ENCODE measurements around the gene YKT6. TPM values are rescaled to one million over a fixed set of nuclear protein-coding genes. Genes with fewer than 3 reads are reported as not detected.

Gene YKT6
- total and polyA plus RNA-seq, 2 donors (not counting 1 experiment from before 2014, with no cell fraction given), result 36.5 to 62.3 TPM

DNA sequence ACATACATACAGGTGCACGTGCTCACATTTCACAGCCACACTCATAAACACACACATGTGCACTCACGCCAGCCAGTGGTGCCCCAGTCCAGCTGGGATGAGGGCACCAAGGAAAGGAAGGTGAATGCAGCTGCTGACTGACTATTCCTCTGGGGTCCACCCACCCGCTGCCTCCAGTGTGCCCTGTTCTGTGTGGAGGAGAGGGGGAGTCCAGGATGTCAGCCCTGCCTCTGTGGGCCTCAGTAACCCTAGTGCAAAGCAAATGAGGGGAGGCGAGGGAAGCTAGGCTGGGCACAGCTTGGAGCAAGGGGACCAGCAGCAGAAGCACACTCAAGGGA is 57.6 kb downstream of the YKT6 start:
- CTCF ChIA-PET, result interaction anchor here (2.2 kb wide), 1 partner anchor 16 kb away, joined by 11 read pairs; no protein-coding TSS in a partner anchor
- peak overlapping the region; percentile 74 for H3K4me2 ChIP-seq (replicated peaks; ENCODE audit: low read depth, low read length, poor library complexity, severe bottlenecking)
- Mint-ChIP-seq H3K9me3 (ENCODE audit: insufficient read depth) (no peaks in the 10 kb centered on the region), H3K4me1 (peaks cover 29% of the 10 kb centered on the region), H3K4me3 (peak overlapping the region; percentile 77), H3K27ac (peak overlapping the region; percentile 46), H3K27me3 (no peaks in the 10 kb centered on the region)
- H3K9ac ChIP-seq (ENCODE audit: low read length), result peak overlapping the region; percentile 51
- POLR2A ChIA-PET, result no interaction called here
- intact Hi-C loops (cut with micrococcal nuclease), result loop anchor here (5.0 kb wide), 1 partner anchor 79 kb away; no protein-coding TSS in a partner anchor
- no peak for ATAC-seq (ENCODE audit: low read depth)
- DNase-seq, result no peak
- H3K36me3 ChIP-seq (replicated peaks in 1 of 2; ENCODE audit: control extremely low read depth in 1 of 2, control insufficient read depth in 1 of 2, extremely low read depth in 1 of 2, insufficient read depth in 2 of 2, low read length in 1 of 2), result no peaks in the 10 kb centered on the region
- H3K9me3 ChIP-seq (ENCODE audit: control extremely low read depth in 1 of 3, control insufficient read depth in 2 of 3, insufficient read depth in 1 of 3, low read length in 2 of 3), result peaks cover 0 to 5% (median 0%) of the 10 kb centered on the region in 3 donors
- no peak overlapping the region for H3K27ac ChIP-seq (ENCODE audit: low read length in 2 of 2)
- no peaks in the 10 kb centered on the region for H4K20me1 ChIP-seq (ENCODE audit: control insufficient read depth, insufficient read depth, low read length, poor library complexity, severe bottlenecking)
- peak overlapping the region; percentile 89 for H2AFZ ChIP-seq (ENCODE audit: insufficient read depth, low read depth, low read length, poor library complexity, severe bottlenecking)
- no peaks in the 10 kb centered on the region for H3K27me3 ChIP-seq (replicated peaks in 1 of 4; ENCODE audit: control extremely low read depth in 1 of 4, control insufficient read depth in 3 of 4, insufficient read depth in 4 of 4, low read length in 3 of 4)
- peaks cover 24 to 34% of the 10 kb centered on the region in 2 donors for H3K4me1 ChIP-seq (ENCODE audit: control insufficient read depth in 2 of 2, insufficient read depth in 2 of 2, low read length in 2 of 2)
- TF ChIP-seq, protein P1, sequence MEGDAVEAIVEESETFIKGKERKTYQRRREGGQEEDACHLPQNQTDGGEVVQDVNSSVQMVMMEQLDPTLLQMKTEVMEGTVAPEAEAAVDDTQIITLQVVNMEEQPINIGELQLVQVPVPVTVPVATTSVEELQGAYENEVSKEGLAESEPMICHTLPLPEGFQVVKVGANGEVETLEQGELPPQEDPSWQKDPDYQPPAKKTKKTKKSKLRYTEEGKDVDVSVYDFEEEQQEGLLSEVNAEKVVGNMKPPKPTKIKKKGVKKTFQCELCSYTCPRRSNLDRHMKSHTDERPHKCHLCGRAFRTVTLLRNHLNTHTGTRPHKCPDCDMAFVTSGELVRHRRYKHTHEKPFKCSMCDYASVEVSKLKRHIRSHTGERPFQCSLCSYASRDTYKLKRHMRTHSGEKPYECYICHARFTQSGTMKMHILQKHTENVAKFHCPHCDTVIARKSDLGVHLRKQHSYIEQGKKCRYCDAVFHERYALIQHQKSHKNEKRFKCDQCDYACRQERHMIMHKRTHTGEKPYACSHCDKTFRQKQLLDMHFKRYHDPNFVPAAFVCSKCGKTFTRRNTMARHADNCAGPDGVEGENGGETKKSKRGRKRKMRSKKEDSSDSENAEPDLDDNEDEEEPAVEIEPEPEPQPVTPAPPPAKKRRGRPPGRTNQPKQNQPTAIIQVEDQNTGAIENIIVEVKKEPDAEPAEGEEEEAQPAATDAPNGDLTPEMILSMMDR (IDR thresholded peaks at IDR 0.05), result no peak
- no peak for TF ChIP-seq EZH2 (IDR thresholded peaks at IDR 0.05; ENCODE audit: borderline replicate concordance, insufficient read depth, low read depth, low read length, poor library complexity, severe bottlenecking)
- 50% methylated on average over 4 of the region's 4 CpGs for WGBS (ENCODE audit: insufficient coverage)
- no peak overlapping the region for H3K4me3 ChIP-seq (ENCODE audit: control extremely low read depth in 1 of 5, extremely low read depth in 1 of 5, insufficient read depth in 1 of 5, low read depth in 2 of 5, low read length in 4 of 5)
- no peaks in the 10 kb centered on the region for H3K79me2 ChIP-seq (ENCODE audit: control insufficient read depth, insufficient read depth, low read length)

DNA sequence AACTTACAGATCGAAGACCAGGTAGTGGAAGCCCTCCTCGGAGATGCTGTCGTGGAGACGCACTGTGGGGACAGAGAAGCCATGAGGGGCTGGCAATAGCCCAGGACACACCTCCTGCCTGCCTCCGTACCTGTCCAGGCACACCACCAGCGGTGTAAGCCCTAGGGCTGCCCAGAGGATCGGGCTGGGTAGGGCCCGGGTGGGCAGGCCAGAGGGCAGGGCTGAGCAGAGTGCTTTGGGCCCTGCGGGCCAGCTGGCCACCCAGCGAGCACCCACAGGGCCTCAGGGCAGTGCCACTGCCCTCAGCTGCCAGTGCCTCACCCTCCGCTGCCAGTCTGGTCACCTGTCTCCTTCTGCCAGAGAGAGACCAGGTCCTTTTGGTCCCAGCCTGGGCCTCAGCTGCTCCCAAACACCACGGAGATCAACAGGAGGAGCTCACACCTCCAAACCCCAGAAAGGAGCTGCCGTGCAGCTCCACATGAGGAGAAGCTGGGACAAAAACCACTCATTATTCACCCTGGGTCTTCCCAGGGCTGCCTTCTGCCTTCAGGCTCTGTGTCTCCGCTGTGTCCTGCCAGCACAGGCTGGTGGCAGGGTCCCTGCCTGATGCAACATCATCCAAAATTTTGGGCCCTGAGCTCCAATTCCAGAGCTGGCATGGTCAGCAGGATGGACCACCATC is 58.2 kb downstream of the YKT6 start:
- Histone ChIP-seq H3K9me3 (ENCODE audit: control extremely low read depth in 1 of 3, control insufficient read depth in 2 of 3, insufficient read depth in 1 of 3, low read length in 2 of 3) (peaks cover 0 to 5% (median 0%) of the 10 kb centered on the region in 3 donors), H3K4me1 (ENCODE audit: control insufficient read depth in 2 of 2, insufficient read depth in 2 of 2, low read length in 2 of 2) (peaks cover 24 to 34% of the 10 kb centered on the region in 2 donors), H3K79me2 (ENCODE audit: control insufficient read depth, insufficient read depth, low read length) (no peaks in the 10 kb centered on the region), H3K9ac (ENCODE audit: low read length) (no peak overlapping the region), H3K27ac (ENCODE audit: low read length in 2 of 2) (no peak overlapping the region), H2AFZ (ENCODE audit: insufficient read depth, low read depth, low read length, poor library complexity, severe bottlenecking) (no peak overlapping the region), H3K4me2 (replicated peaks; ENCODE audit: low read depth, low read length, poor library complexity, severe bottlenecking) (peak overlapping the region; percentile 74), H4K20me1 (ENCODE audit: control insufficient read depth, insufficient read depth, low read length, poor library complexity, severe bottlenecking) (no peaks in the 10 kb centered on the region), H3K4me3 (ENCODE audit: control extremely low read depth in 1 of 5, extremely low read depth in 1 of 5, insufficient read depth in 1 of 5, low read depth in 2 of 5, low read length in 4 of 5) (no peak overlapping the region), H3K36me3 (replicated peaks in 1 of 2; ENCODE audit: control extremely low read depth in 1 of 2, control insufficient read depth in 1 of 2, extremely low read depth in 1 of 2, insufficient read depth in 2 of 2, low read length in 1 of 2) (no peaks in the 10 kb centered on the region), H3K27me3 (replicated peaks in 1 of 4; ENCODE audit: control extremely low read depth in 1 of 4, control insufficient read depth in 3 of 4, insufficient read depth in 4 of 4, low read length in 3 of 4) (peaks cover 0 to 2% (median 0%) of the 10 kb centered on the region in 4 experiments)
- no peaks in the 10 kb centered on the region for H3K9me3 Mint-ChIP-seq (ENCODE audit: insufficient read depth)
- intact Hi-C loops (cut with micrococcal nuclease), result loop anchor here (5.0 kb wide), 1 partner anchor 78 kb away; no protein-coding TSS in a partner anchor
- ChIA-PET CTCF (interaction anchor here (2.2 kb wide), 1 partner anchor 17 kb away, joined by 11 read pairs; no protein-coding TSS in a partner anchor), POLR2A (no interaction called here)
- no peak overlapping the region for H3K27ac Mint-ChIP-seq
- ATAC-seq (ENCODE audit: low read depth) (no peak), DNase-seq (no peak)
- no peaks in the 10 kb centered on the region for H3K27me3 Mint-ChIP-seq
- WGBS (ENCODE audit: insufficient coverage), result 96% methylated on average over 14 of the region's 14 CpGs
- H3K4me1 Mint-ChIP-seq, result peaks cover 29% of the 10 kb centered on the region
- TF ChIP-seq EZH2 (IDR thresholded peaks at IDR 0.05; ENCODE audit: borderline replicate concordance, insufficient read depth, low read depth, low read length, poor library complexity, severe bottlenecking), result no peak
- TF ChIP-seq, protein P1 (IDR thresholded peaks at IDR 0.05), result no peak
- no peak overlapping the region for H3K4me3 Mint-ChIP-seq

All from B cell (primary cell).